HG02759 (cell line): ENCODE results near the gene FKBP1B.
"Not testable (repeated sequence)": the region's sequence is repeated elsewhere in the genome, so short reads cannot be mapped to it uniquely, and the experiment has no call there.

Experiments used
- ATAC-seq: cut with Tn5 transposase; IDR thresholded peaks from one replicate; pipeline ENCODE4 v1.9.1; 2021; ENCODE audit warnings: mild to moderate bottlenecking, moderate library complexity; ENCODE audit not compliant: unreplicated experiment

FKBP1B gene

GRCh38 chr2:24100732-24101131 is 51.2 kb downstream of the FKBP1B start:
- not testable (repeated sequence) for ATAC-seq

GRCh38 chr2:24101992-24102391 is 52.5 kb downstream of the FKBP1B start:
- ATAC-seq: no peak

- no peak for ATAC-seq
These were observed 53.1 kb downstream of the FKBP1B start for GRCh38 chr2:24102677-24103076.

GRCh38 chr2:24104110-24104650 is 54.6 kb downstream of the FKBP1B start:
- ATAC-seq: no peak

- ATAC-seq: no peak
These were observed 55.4 kb downstream of the FKBP1B start for GRCh38 chr2:24104906-24105305.

GRCh38 chr2:24105816-24106215 is 56.3 kb downstream of the FKBP1B start:
- ATAC-seq: no peak

- ATAC-seq: no peak
These were observed 57.2 kb downstream of the FKBP1B start for GRCh38 chr2:24106786-24107185.

GRCh38 chr2:24107336-24107735 is 57.8 kb downstream of the FKBP1B start:
- no peak for ATAC-seq

GRCh38 chr2:24109431-24109830 is 59.9 kb downstream of the FKBP1B start:
- ATAC-seq: not testable (repeated sequence)

GRCh38 chr2:24110660-24111303 is 61.2 kb downstream of the FKBP1B start:
- no peak for ATAC-seq

GRCh38 chr2:24111407-24111901 is 61.9 kb downstream of the FKBP1B start:
- no peak for ATAC-seq
